GM12878 (cell line): ENCODE results near the gene SP100. TPM values are rescaled to one million over a fixed set of nuclear protein-coding genes. Genes with fewer than 3 reads are reported as not detected.

Experiments used
- ATAC-seq: fragments of 200-7000 bp; cut with Tn5 transposase; 3 replicates; pipeline ENCODE4 v1.9.1; 2020; ENCODE audit warnings: mild to moderate bottlenecking, moderate library complexity
- BruUV-seq: library from RNA; stranded (reverse); fragments of 400-500 nt; replicated peaks from 2 replicates; lab custom pipeline; 2021; lab: Mats Ljungman, UMichigan
- CTCF ChIA-PET: fragments of 300-600 bp; sonication (Branson Sonifier 250); formaldehyde crosslinking; extraction: SDS; loops from one replicate; lab custom pipeline; 2021; ENCODE audit warnings: inconsistent platforms; lab: Yijun Ruan, JAX
- POLR2A ChIA-PET: fragments of 350-600 bp; formaldehyde crosslinking; extraction: SDS; loops from one replicate; lab custom pipeline; 2021; ENCODE audit warnings: inconsistent platforms; lab: Charles Lee
- RAD21 ChIA-PET: fragments of 300-600 bp; sonication (Branson Sonifier 250); formaldehyde crosslinking; loops from one replicate; lab custom pipeline; 2023; ENCODE audit warnings: antibody characterized with exemption; ENCODE audit not compliant: unreplicated experiment; lab: Charles Lee
- SMC1A ChIA-PET: fragments of 300-600 bp; sonication (Branson Sonifier 250); formaldehyde crosslinking; loops from one replicate; lab custom pipeline; 2023; ENCODE audit not compliant: unreplicated experiment, uncharacterized antibody; lab: Charles Lee
- DNase-seq: peaks from one replicate; pipeline ENCODE4 v3.0.0-alpha.2; 2011; ENCODE audit warnings: low read depth, low spot score
- FAIRE-seq: peaks from 3 replicates; lab custom pipeline; 2011; peaks lifted over from hg19 to GRCh38; lab: Jason Lieb, UNC
- H2AFZ ChIP-seq: 2 replicates; pipeline ENCODE4 v1.6.0; 2011; ENCODE audit warnings: low read depth, low read length, control low read depth; ENCODE audit not compliant: control insufficient read depth
- H3K27ac ChIP-seq: 2 replicates; pipeline ENCODE4 v1.5.1; 2011; ENCODE audit warnings: control low read depth; ENCODE audit not compliant: control insufficient read depth, insufficient read depth
- H3K27me3 ChIP-seq, 2 experiments: replicated peaks in 1 of 2; 2 replicates each; pipeline versions ENCODE4 v1.6.0 to v1.6.1; 2011; ENCODE audit warnings: low read length in 1 of 2; ENCODE audit not compliant: control insufficient read depth in 2 of 2, insufficient read depth in 2 of 2
- H3K36me3 ChIP-seq, 2 experiments: 2 replicates each; pipeline ENCODE4 v1.5.1; 2011; ENCODE audit warnings: low read length in 1 of 2; ENCODE audit not compliant: control insufficient read depth in 2 of 2, insufficient read depth in 2 of 2
- H3K4me1 ChIP-seq: 2 replicates; pipeline ENCODE4 v1.6.1; 2011; ENCODE audit warnings: mild to moderate bottlenecking, low read length, moderate library complexity, mixed read lengths; ENCODE audit not compliant: control insufficient read depth, insufficient read depth
- H3K4me2 ChIP-seq: 2 replicates; pipeline ENCODE4 v1.6.0; 2011; ENCODE audit warnings: control low read depth; ENCODE audit not compliant: control insufficient read depth, insufficient read depth
- H3K4me3 ChIP-seq: fragments of 200-600 bp; sonication (generic); 2 replicates; pipeline ENCODE4 v1.5.1; 2016
- H3K79me2 ChIP-seq: 2 replicates; pipeline ENCODE4 v1.6.0; 2011; ENCODE audit warnings: low read length; ENCODE audit not compliant: control insufficient read depth, insufficient read depth
- H3K9ac ChIP-seq: 2 replicates; pipeline ENCODE4 v1.8.0; 2011; ENCODE audit warnings: low read length, control low read depth, mixed read lengths; ENCODE audit not compliant: control insufficient read depth, insufficient read depth
- H3K9me3 ChIP-seq: replicated peaks from 3 replicates; pipeline ENCODE4 v1.5.1; 2011; ENCODE audit warnings: mild to moderate bottlenecking, low read length; ENCODE audit not compliant: control insufficient read depth, insufficient read depth
- H4K20me1 ChIP-seq: 2 replicates; pipeline ENCODE4 v1.6.0; 2011; ENCODE audit not compliant: control insufficient read depth, insufficient read depth
- ATF7 ChIP-seq: fragments of 450-650 bp; IDR thresholded peaks from 2 replicates; pipeline ENCODE4 v1.6.1; 2016; ENCODE audit warnings: low read depth, mild to moderate bottlenecking
- BACH1 ChIP-seq: fragments of 450-650 bp; IDR thresholded peaks from 2 replicates; pipeline ENCODE4 v1.6.1; 2017; ENCODE audit warnings: mild to moderate bottlenecking, borderline replicate concordance
- BRCA1 ChIP-seq: IDR thresholded peaks from 2 replicates; pipeline ENCODE4 v1.6.1; 2011; ENCODE audit warnings: low read depth, low read length, improper control_type of control experiment
- CHD1 ChIP-seq: IDR thresholded peaks from 2 replicates; pipeline ENCODE4 v1.6.1; 2012; ENCODE audit warnings: low read depth, low read length, improper control_type of control experiment
- CREM ChIP-seq: IDR thresholded peaks from 2 replicates; pipeline ENCODE4 v1.6.1; 2014; ENCODE audit warnings: antibody characterized with exemption, low read depth
- EGR1 ChIP-seq, 2 experiments: IDR thresholded peaks; 1 replicate in 1 of 2; 2 replicates in 1 of 2; pipeline ENCODE4 v1.6.1; 2011 to 2012; ENCODE audit warnings: low read depth in 2 of 2, low read length in 2 of 2, borderline replicate concordance in 1 of 2, mild to moderate bottlenecking in 1 of 2, moderate library complexity in 1 of 2
- ELK1 ChIP-seq: IDR thresholded peaks from 2 replicates; pipeline ENCODE4 v1.6.1; 2012; ENCODE audit warnings: low read depth, low read length, improper control_type of control experiment
- EZH2 ChIP-seq: IDR thresholded peaks from 2 replicates; pipeline ENCODE4 v1.6.1; 2012; ENCODE audit warnings: low read depth, mild to moderate bottlenecking, control low read depth, inconsistent platforms, low read length, borderline replicate concordance; ENCODE audit not compliant: control insufficient read depth
- HDAC2 ChIP-seq: fragments of 200-600 bp; sonication (generic); IDR thresholded peaks from 2 replicates; pipeline ENCODE4 v1.6.1; 2017
- MEF2A ChIP-seq: IDR thresholded peaks from 2 replicates; pipeline ENCODE4 v1.6.1; 2011; ENCODE audit warnings: low read depth, mild to moderate bottlenecking, low read length, moderate library complexity; ENCODE audit not compliant: insufficient read depth
- PAX5 ChIP-seq: IDR thresholded peaks from 2 replicates; pipeline ENCODE4 v1.6.1; 2011; ENCODE audit warnings: low read depth, low read length, borderline replicate concordance
- PAX8 ChIP-seq: fragments of 450-650 bp; IDR thresholded peaks from 2 replicates; pipeline ENCODE4 v1.6.1; 2017; ENCODE audit warnings: mild to moderate bottlenecking, moderate library complexity
- POLR2AphosphoS2 ChIP-seq: IDR thresholded peaks from 2 replicates; pipeline ENCODE4 v1.6.1; 2011; ENCODE audit warnings: low read depth, mild to moderate bottlenecking, low read length, improper control_type of control experiment, moderate library complexity
- RELA ChIP-seq: fragments of 450-650 bp; IDR thresholded peaks from 2 replicates; pipeline ENCODE4 v1.8.0; 2014; ENCODE audit warnings: borderline replicate concordance; ENCODE audit not compliant: partially characterized antibody
- WRNIP1 ChIP-seq: IDR thresholded peaks from 2 replicates; pipeline ENCODE4 v1.6.1; 2011; ENCODE audit warnings: low read depth, low read length, improper control_type of control experiment, borderline replicate concordance
- WGBS: methylation state at CpG from one replicate; pipeline ENCODE4 v1.1.6; 2016; ENCODE audit warnings: low lambda C conversion rate; ENCODE audit not compliant: insufficient replicate concordance, insufficient coverage; ENCODE audit errors: missing lambda C conversion rate; 5-methylcytosine and 5-hydroxymethylcytosine counted together
- in situ Hi-C: fragments of 300-500 bp; cut with MboI; formaldehyde crosslinking; loops from 9 replicates; pipeline ENCODE4 v1.14.3; 2018; ENCODE audit warnings: mixed read lengths
- intact Hi-C: fragments of 100-400 bp; cut with micrococcal nuclease; formaldehyde crosslinking; loops from one replicate; pipeline ENCODE4 v1.14.2; 2022; ENCODE audit not compliant: unreplicated experiment
- polyA plus RNA-seq, 11 experiments: library from polyadenylated mRNA; depleted of rRNA in 4 of 11; unstranded in 6 of 11; stranded (reverse) in 5 of 11; fragments of >200 nt; fragmentation: Nextera tagmentation in 4 of 11; fragmentation: Illumina TruSeq in 1 of 11; extraction: Ambion mirVana in 4 of 11; extraction: Trizol in 1 of 11; gene quantifications; 1 replicate in 1 of 11; 2 replicates in 10 of 11; pipeline versions ENCODE4 v1.2.1 to v1.2.3, GENCODE V29; 2011 to 2016; ENCODE audit warnings: inconsistent platforms in 2 of 11, missing spikeins in 2 of 11, low read depth in 1 of 11
- total RNA-seq, 4 experiments: library from RNA; depleted of rRNA in 3 of 4; stranded (reverse); fragments of >200 nt in 3 of 4; fragmentation: Illumina TruSeq in 1 of 4; extraction: Trizol in 1 of 4; gene quantifications; 2 replicates each; pipeline versions ENCODE4 v1.2.1 to v1.2.3, GENCODE V29; 2013 to 2021

Gene SP100
- total and polyA plus RNA-seq, 10 of the 15 experiments (the other 5 are each of a cell fraction or from before 2014, with no cell fraction given), result 109 to 239 (median 180) TPM

DNA sequence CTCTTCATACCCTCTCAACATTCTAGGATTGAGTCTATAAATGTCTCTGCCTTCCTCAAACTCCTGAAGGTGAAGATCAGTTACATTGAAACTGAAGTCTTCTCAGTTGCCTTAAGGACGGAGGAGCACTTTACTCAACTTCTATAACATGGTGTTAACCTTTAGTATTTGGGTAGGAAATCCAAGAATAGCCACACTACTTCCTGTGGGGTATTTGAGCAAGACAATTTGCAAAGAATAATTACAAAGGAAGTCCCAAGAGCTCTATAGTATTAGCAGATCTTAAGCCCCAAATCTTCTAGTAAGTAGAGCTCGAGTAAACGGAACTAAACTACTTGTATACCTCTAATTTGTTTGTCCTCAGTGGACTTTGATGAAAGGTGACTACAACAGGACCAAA, 80.9 kb downstream of the SP100 start:
- H3K9me3 ChIP-seq, result no peaks in the 10 kb centered on the region; the same call in 2 of the 3 replicates
- no peak overlapping the region for H3K9ac ChIP-seq
- peak; percentile 73 for FAIRE-seq
- in situ Hi-C loops, result no loop called here
- DNase-seq, result no peak
- ATAC-seq, result peak; percentile 41
- no TSS peak for BruUV-seq
- WGBS, result 0% methylated on average over 3 of the region's 3 CpGs
- RAD21 ChIA-PET, result interaction anchor here (0.8 to 1.0 kb wide), 2 partner anchors 94 to 105 kb away, joined by 3 read pairs; no protein-coding TSS in a partner anchor
- no peaks in the 10 kb centered on the region for H4K20me1 ChIP-seq
- POLR2A ChIA-PET, result interaction anchor here (1.4 kb wide), 1 partner anchor 13 kb away, joined by 3 read pairs; no protein-coding TSS in a partner anchor
- H3K79me2 ChIP-seq, result no peaks in the 10 kb centered on the region
- H3K4me2 ChIP-seq, result peak overlapping the region; percentile 1; the same call in 1 of the 2 replicates
- no peak overlapping the region for H3K4me3 ChIP-seq
- H2AFZ ChIP-seq, result no peak overlapping the region
- H3K27me3 ChIP-seq, result no peaks in the 10 kb centered on the region
- TF ChIP-seq CHD1 (no peak), MEF2A (peak; percentile 84; the same call in 1 of the 2 replicates)
- intact Hi-C loops, result no loop called here
- peak overlapping the region; percentile 23; the same call in 1 of the 2 replicates for H3K27ac ChIP-seq
- SMC1A ChIA-PET, result no interaction called here
- CTCF ChIA-PET, result interaction anchor here (0.6 kb wide), 1 partner anchor 15 kb away, joined by 3 read pairs; no protein-coding TSS in a partner anchor
- peaks cover 10% of the 10 kb centered on the region; the same call in 1 of the 2 replicates for H3K4me1 ChIP-seq
- H3K36me3 ChIP-seq, result peaks cover 9 to 30% of the 10 kb centered on the region in 2 experiments

- no peak for FAIRE-seq
- Histone ChIP-seq H3K27me3 (no peaks in the 10 kb centered on the region), H3K36me3 (peaks cover 11 to 27% of the 10 kb centered on the region in 2 experiments), H3K4me3 (no peak overlapping the region), H3K9ac (no peak overlapping the region), H3K4me1 (peaks cover 10% of the 10 kb centered on the region; the same call in 1 of the 2 replicates), H3K79me2 (no peaks in the 10 kb centered on the region), H3K9me3 (no peaks in the 10 kb centered on the region; the same call in 2 of the 3 replicates), H3K4me2 (no peak overlapping the region), H4K20me1 (no peaks in the 10 kb centered on the region), H3K27ac (no peak overlapping the region), H2AFZ (no peak overlapping the region)
- BruUV-seq, result no TSS peak
- intact Hi-C loops (no loop called here), in situ Hi-C loops (no loop called here)
- CTCF ChIA-PET, result interaction anchor here (1.1 to 1.3 kb wide), 2 partner anchors 9 to 54 kb away, joined by 3 read pairs; no protein-coding TSS in a partner anchor
- SMC1A ChIA-PET, result interaction anchor here (0.5 to 1.7 kb wide), 9 partner anchors 11 to 431 kb away, joined by 3 to 12 read pairs (median 4); no protein-coding TSS in a partner anchor
- DNase-seq, result no peak
- ATAC-seq, result no peak
- 57% methylated on average over 5 of the region's 5 CpGs for WGBS
- POLR2A ChIA-PET, result interaction anchor here (0.7 kb wide), 1 partner anchor 23 kb away, joined by 3 read pairs; no protein-coding TSS in a partner anchor
- RAD21 ChIA-PET, result interaction anchor here (0.9 to 1.4 kb wide), 3 partner anchors 28 to 490 kb away, joined by 3 read pairs; no protein-coding TSS in a partner anchor
- TF ChIP-seq RELA (no peak), BACH1 (no peak), ELK1 (no peak), PAX5 (no peak), CREM (no peak), POLR2AphosphoS2 (no peak), PAX8 (no peak), HDAC2 (no peak), EGR1 (IDR thresholded peaks at IDR 0.05; ENCODE audit: borderline replicate concordance in 1 of 2, low read depth in 2 of 2, low read length in 2 of 2) (no peak), WRNIP1 (no peak), ATF7 (no peak), BRCA1 (no peak), CHD1 (no peak), EZH2 (no peak)
Measured at GRCh38 chr2:230498506-230499107, 82.6 kb downstream of the SP100 start.
